ENCODE results near the gene PLXNA4. TPM values are rescaled to one million over a fixed set of nuclear protein-coding genes. Genes with fewer than 3 reads are reported as not detected.
"Not testable (repeated sequence)": the region's sequence is repeated elsewhere in the genome, so short reads cannot be mapped to it uniquely, and the experiment has no call there.

PLXNA4 gene
- total RNA-seq, 2 experiments from 2014 or later: 0.75 to 0.85 TPM

GRCh38 chr7:132179681-132180080 lies 396.6 kb downstream of the PLXNA4 start:
- no peak for TF ChIP-seq CTCF (IDR thresholded peaks at IDR 0.05)
- DNase-seq (no peak), ATAC-seq (ENCODE audit: poor library complexity) (no peak)
- Histone ChIP-seq H3K27ac (ENCODE audit: low read depth in 1 of 2, low read length in 2 of 2) (no peak overlapping the region), H3K9me3 (ENCODE audit: control insufficient read depth in 1 of 2, insufficient read depth in 1 of 2, low read length in 2 of 2) (peaks cover 0 to 13% of the 10 kb centered on the region in 2 experiments), H3K4me1 (ENCODE audit: insufficient read depth, low read length) (no peaks in the 10 kb centered on the region), H3K4me3 (ENCODE audit: low read length) (no peak overlapping the region), H3K27me3 (ENCODE audit: control insufficient read depth in 1 of 2, insufficient read depth in 2 of 2, low read length in 2 of 2) (peaks cover 0 to 3% of the 10 kb centered on the region in 2 experiments), H3K36me3 (ENCODE audit: insufficient read depth, low read length) (no peaks in the 10 kb centered on the region)
- H3K36me3 Mint-ChIP-seq (ENCODE audit: low read depth): no peaks in the 10 kb centered on the region
- no peaks in the 10 kb centered on the region for H3K27me3 Mint-ChIP-seq
- ChIA-PET CTCF (no interaction called here), POLR2A (no interaction called here)
- H3K4me3 Mint-ChIP-seq: no peak overlapping the region
- no peaks in the 10 kb centered on the region for H3K4me1 Mint-ChIP-seq (ENCODE audit: low read depth)
- intact Hi-C loops (cut with DNase I, micrococcal nuclease): no loop called here
- no peak overlapping the region for H3K27ac Mint-ChIP-seq
- H3K9me3 Mint-ChIP-seq: no peaks in the 10 kb centered on the region

- Mint-ChIP-seq H3K4me3 (no peak overlapping the region), H3K27me3 (no peaks in the 10 kb centered on the region), H3K36me3 (ENCODE audit: low read depth) (no peaks in the 10 kb centered on the region), H3K27ac (no peak overlapping the region), H3K4me1 (ENCODE audit: low read depth) (no peaks in the 10 kb centered on the region), H3K9me3 (no peaks in the 10 kb centered on the region)
- Histone ChIP-seq H3K27ac (ENCODE audit: low read depth in 1 of 2, low read length in 2 of 2) (no peak overlapping the region), H3K4me1 (ENCODE audit: insufficient read depth, low read length) (no peaks in the 10 kb centered on the region), H3K27me3 (ENCODE audit: control insufficient read depth in 1 of 2, insufficient read depth in 2 of 2, low read length in 2 of 2) (peaks cover 0 to 3% of the 10 kb centered on the region in 2 experiments), H3K9me3 (ENCODE audit: control insufficient read depth in 1 of 2, insufficient read depth in 1 of 2, low read length in 2 of 2) (peaks cover 0 to 11% of the 10 kb centered on the region in 2 experiments), H3K4me3 (ENCODE audit: low read length) (no peak overlapping the region), H3K36me3 (ENCODE audit: insufficient read depth, low read length) (no peaks in the 10 kb centered on the region)
- DNase-seq (no peak), ATAC-seq (ENCODE audit: poor library complexity) (no peak)
- CTCF ChIA-PET: no interaction called here
- intact Hi-C loops (cut with DNase I, micrococcal nuclease): no loop called here
- POLR2A ChIA-PET: no interaction called here
- no peak for TF ChIP-seq CTCF (IDR thresholded peaks at IDR 0.05)
Observed at GRCh38 chr7:132179080-132179430, 397.2 kb downstream of the PLXNA4 start.

- ATAC-seq (ENCODE audit: poor library complexity); H3K9me3 ChIP-seq (ENCODE audit: control insufficient read depth in 1 of 2, insufficient read depth in 1 of 2, low read length in 2 of 2); H3K27me3 Mint-ChIP-seq; H3K27me3 ChIP-seq (ENCODE audit: control insufficient read depth in 1 of 2, insufficient read depth in 2 of 2, low read length in 2 of 2); H3K4me3 ChIP-seq (ENCODE audit: low read length); H3K36me3 ChIP-seq (ENCODE audit: insufficient read depth, low read length); H3K27ac ChIP-seq (ENCODE audit: low read depth in 1 of 2, low read length in 2 of 2); H3K4me3 Mint-ChIP-seq; intact Hi-C loops (cut with DNase I, micrococcal nuclease); H3K4me1 ChIP-seq (ENCODE audit: insufficient read depth, low read length); H3K36me3 Mint-ChIP-seq (ENCODE audit: low read depth); CTCF ChIA-PET; DNase-seq; H3K9me3 Mint-ChIP-seq; POLR2A ChIA-PET; H3K4me1 Mint-ChIP-seq (ENCODE audit: low read depth); H3K27ac Mint-ChIP-seq: not testable (repeated sequence)
Observed at GRCh38 chr7:132178402-132179079, 397.7 kb downstream of the PLXNA4 start.

All from CD4-positive, alpha-beta T cell (primary cell).